H9 (cell line): ENCODE data around the gene BBS1. TPM values are rescaled to one million over a fixed set of nuclear protein-coding genes. Genes with fewer than 3 reads are reported as not detected.

Experiments used
- DNase-seq: peaks from one replicate; pipeline ENCODE4 v3.0.0-alpha.2; 2017
- H2AFZ ChIP-seq: one replicate; pipeline ENCODE4 v1.6.1; 2013; ENCODE audit warnings: mild to moderate bottlenecking, low read length, control low read depth, moderate library complexity
- H2AK5ac ChIP-seq: 2 replicates; pipeline ENCODE4 v1.6.1; 2013; ENCODE audit warnings: low read length, control low read depth, mixed read lengths; ENCODE audit not compliant: insufficient read length
- H2BK120ac ChIP-seq: one replicate; pipeline ENCODE4 v1.6.1; 2013; ENCODE audit warnings: low read depth, mild to moderate bottlenecking, low read length, control low read depth, inconsistent platforms; ENCODE audit not compliant: poor library complexity, severe bottlenecking
- H2BK12ac ChIP-seq: 2 replicates; pipeline ENCODE4 v1.6.1; 2013; ENCODE audit warnings: low read length, control low read depth, mixed read lengths, low read depth; ENCODE audit not compliant: insufficient read length
- H2BK15ac ChIP-seq: 2 replicates; pipeline ENCODE4 v1.6.1; 2013; ENCODE audit warnings: low read depth, low read length, control low read depth
- H2BK20ac ChIP-seq: one replicate; pipeline ENCODE4 v1.6.1; 2013; ENCODE audit warnings: low read depth, mild to moderate bottlenecking, low read length, control low read depth, inconsistent platforms; ENCODE audit not compliant: poor library complexity, severe bottlenecking
- H2BK5ac ChIP-seq: 2 replicates; pipeline ENCODE4 v1.6.1; 2013; ENCODE audit warnings: low read length, control low read depth, mixed read lengths; ENCODE audit not compliant: insufficient read length
- H3K14ac ChIP-seq: 2 replicates; pipeline ENCODE4 v1.6.1; 2013; ENCODE audit warnings: low read length, control low read depth; ENCODE audit not compliant: insufficient read depth
- H3K18ac ChIP-seq: 2 replicates; pipeline ENCODE4 v1.6.1; 2013; ENCODE audit warnings: low read depth, mild to moderate bottlenecking, mixed read lengths, low read length, control low read depth; ENCODE audit not compliant: insufficient read length
- H3K23ac ChIP-seq: 2 replicates; pipeline ENCODE4 v1.6.1; 2013; ENCODE audit warnings: low read length, control low read depth, mixed read lengths, low read depth; ENCODE audit not compliant: insufficient read length
- H3K23me2 ChIP-seq: 2 replicates; pipeline ENCODE4 v1.6.1; 2013; ENCODE audit warnings: low read depth, mild to moderate bottlenecking, mixed read lengths, low read length, control low read depth; ENCODE audit not compliant: insufficient read length, poor library complexity, severe bottlenecking
- H3K27ac ChIP-seq: 2 replicates; pipeline ENCODE4 v1.5.1; 2013; ENCODE audit warnings: low read length, control low read depth, mixed read lengths, low read depth; ENCODE audit not compliant: insufficient read length
- H3K27me3 ChIP-seq: 2 replicates; pipeline ENCODE4 v1.6.1; 2013; ENCODE audit warnings: low read length, control low read depth, inconsistent platforms; ENCODE audit not compliant: insufficient read depth
- H3K4ac ChIP-seq: 2 replicates; pipeline ENCODE4 v1.6.1; 2013; ENCODE audit warnings: low read depth, mild to moderate bottlenecking, control low read depth, inconsistent platforms, low read length, moderate library complexity
- H3K4me1 ChIP-seq: 2 replicates; pipeline ENCODE4 v1.6.1; 2013; ENCODE audit warnings: low read length, control low read depth, inconsistent platforms; ENCODE audit not compliant: insufficient read depth
- H3K4me2 ChIP-seq: 2 replicates; pipeline ENCODE4 v1.6.1; 2013; ENCODE audit warnings: low read length, control low read depth, mixed read lengths; ENCODE audit not compliant: insufficient read length, insufficient read depth
- H3K56ac ChIP-seq: 2 replicates; pipeline ENCODE4 v1.6.1; 2013; ENCODE audit warnings: low read depth, mild to moderate bottlenecking, mixed read lengths, low read length, control low read depth; ENCODE audit not compliant: insufficient read length
- H3K79me1 ChIP-seq: 2 replicates; pipeline ENCODE4 v1.6.1; 2013; ENCODE audit warnings: low read depth, mild to moderate bottlenecking, moderate library complexity, low read length, control low read depth, inconsistent platforms; ENCODE audit not compliant: insufficient read depth, poor library complexity, severe bottlenecking
- H3K79me2 ChIP-seq: 2 replicates; pipeline ENCODE4 v1.6.1; 2013; ENCODE audit warnings: low read length, control low read depth, inconsistent platforms; ENCODE audit not compliant: insufficient read depth
- H3K9ac ChIP-seq: 2 replicates; pipeline ENCODE4 v1.6.1; 2013; ENCODE audit warnings: low read length, control low read depth, mixed read lengths; ENCODE audit not compliant: insufficient read length; ENCODE audit errors: extremely low read depth
- H3K9me3 ChIP-seq: one replicate; pipeline ENCODE4 v1.6.1; 2013; ENCODE audit warnings: low read depth, low read length, inconsistent platforms; ENCODE audit not compliant: control insufficient read depth
- H3T11ph ChIP-seq: one replicate; pipeline ENCODE4 v1.6.1; 2013; ENCODE audit warnings: mild to moderate bottlenecking, low read length, control low read depth, inconsistent platforms
- H4K20me1 ChIP-seq: one replicate; pipeline ENCODE4 v1.6.1; 2013; ENCODE audit not compliant: control insufficient read depth, insufficient read length, insufficient read depth
- H4K5ac ChIP-seq: 2 replicates; pipeline ENCODE4 v1.6.1; 2013; ENCODE audit warnings: low read depth, mild to moderate bottlenecking, mixed read lengths, low read length, control low read depth; ENCODE audit not compliant: insufficient read length
- H4K8ac ChIP-seq: replicated peaks from 2 replicates; pipeline ENCODE4 v1.6.1; 2013; ENCODE audit warnings: low read length, control low read depth, mixed read lengths, low read depth; ENCODE audit not compliant: insufficient read length
- H4K91ac ChIP-seq: 2 replicates; pipeline ENCODE4 v1.6.1; 2013; ENCODE audit warnings: low read depth, mild to moderate bottlenecking, moderate library complexity, mixed read lengths, low read length, control low read depth; ENCODE audit not compliant: insufficient read length
- H3K27ac Mint-ChIP-seq, 3 experiments: 2 replicates in 2 of 3; 3 replicates in 1 of 3; pipeline ENCODE4 v1.8.0; 2020 to 2021; ENCODE audit warnings: mixed read lengths in 3 of 3, mild to moderate bottlenecking in 1 of 3, moderate library complexity in 1 of 3
- H3K27me3 Mint-ChIP-seq: 2 replicates; pipeline ENCODE4 v1.8.0; 2021; ENCODE audit warnings: low read depth, mild to moderate bottlenecking, moderate library complexity, mixed read lengths
- H3K36me3 Mint-ChIP-seq, 3 experiments: 2 replicates in 2 of 3; 3 replicates in 1 of 3; pipeline ENCODE4 v1.8.0; 2020 to 2021; ENCODE audit warnings: low read depth in 3 of 3, mixed read lengths in 3 of 3; ENCODE audit not compliant: insufficient read depth in 1 of 3
- H3K4me1 Mint-ChIP-seq, 2 experiments: 2 replicates each; pipeline ENCODE4 v1.8.0; 2020; ENCODE audit warnings: mixed read lengths in 2 of 2
- H3K4me3 Mint-ChIP-seq, 2 experiments: 2 replicates in 1 of 2; 3 replicates in 1 of 2; pipeline ENCODE4 v1.8.0; 2020 to 2021; ENCODE audit warnings: mild to moderate bottlenecking in 2 of 2, mixed read lengths in 2 of 2, moderate library complexity in 1 of 2
- H3K9me3 Mint-ChIP-seq, 2 experiments: 2 replicates in 1 of 2; 3 replicates in 1 of 2; pipeline ENCODE4 v1.8.0; 2020; ENCODE audit warnings: mild to moderate bottlenecking in 2 of 2, mixed read lengths in 2 of 2, moderate library complexity in 1 of 2
- WGBS: extraction: QIAGEN DNeasy Blood & Tissue Kit; methylation state at CpG from one replicate; pipeline ENCODE4 v1.1.7; 2013; ENCODE audit warnings: missing lambda C conversion rate, low lambda C conversion rate, mixed read lengths; ENCODE audit not compliant: insufficient read length; ENCODE audit errors: extremely low coverage; 5-methylcytosine and 5-hydroxymethylcytosine counted together
- total RNA-seq: library from RNA; stranded (reverse); gene quantifications from 2 replicates; pipeline ENCODE4 v1.2.1, GENCODE V29; 2021
- TF ChIP-seq, protein P1 (sequence below): fragments of 200-600 bp; sonication (generic); conservative IDR thresholded peaks from 3 replicates; pipeline ENCODE4 v1.8.0; 2021; ENCODE audit warnings: antibody characterized with exemption, mild to moderate bottlenecking

BBS1 gene
- total RNA-seq, 1 experiment from 2014 or later = 27.2 TPM

- Histone ChIP-seq H3K18ac (no peak overlapping the region), H2BK15ac (no peak overlapping the region), H2AFZ (no peak overlapping the region), H3T11ph (no peak overlapping the region), H3K23ac (no peak overlapping the region), H2BK12ac (no peak overlapping the region), H3K27ac (no peak overlapping the region), H2AK5ac (no peak overlapping the region), H2BK20ac (no peak overlapping the region), H4K8ac (no peak overlapping the region), H3K9me3 (no peaks in the 10 kb centered on the region), H3K4me2 (no peak overlapping the region), H4K5ac (no peak overlapping the region), H3K9ac (no peak overlapping the region), H3K79me2 (no peaks in the 10 kb centered on the region), H3K56ac (no peak overlapping the region), H2BK5ac (no peak overlapping the region), H2BK120ac (no peak overlapping the region), H3K23me2 (no peaks in the 10 kb centered on the region), H4K91ac (no peak overlapping the region), H3K27me3 (no peaks in the 10 kb centered on the region), H3K4me1 (no peaks in the 10 kb centered on the region), H3K14ac (no peak overlapping the region), H3K4ac (no peak overlapping the region), H4K20me1 (no peaks in the 10 kb centered on the region), H3K79me1 (no peaks in the 10 kb centered on the region)
- DNase-seq = no peak
- Mint-ChIP-seq H3K27ac (no peak overlapping the region; a peak in 1 of 7 replicates), H3K4me3 (no peak overlapping the region), H3K27me3 (no peaks in the 10 kb centered on the region), H3K36me3 (peaks cover 7 to 40% (median 37%) of the 10 kb centered on the region in 3 experiments; a peak in 5 of 7 replicates), H3K4me1 (peaks cover 4 to 5% of the 10 kb centered on the region in 2 experiments), H3K9me3 (no peaks in the 10 kb centered on the region)
- TF ChIP-seq, protein P1, sequence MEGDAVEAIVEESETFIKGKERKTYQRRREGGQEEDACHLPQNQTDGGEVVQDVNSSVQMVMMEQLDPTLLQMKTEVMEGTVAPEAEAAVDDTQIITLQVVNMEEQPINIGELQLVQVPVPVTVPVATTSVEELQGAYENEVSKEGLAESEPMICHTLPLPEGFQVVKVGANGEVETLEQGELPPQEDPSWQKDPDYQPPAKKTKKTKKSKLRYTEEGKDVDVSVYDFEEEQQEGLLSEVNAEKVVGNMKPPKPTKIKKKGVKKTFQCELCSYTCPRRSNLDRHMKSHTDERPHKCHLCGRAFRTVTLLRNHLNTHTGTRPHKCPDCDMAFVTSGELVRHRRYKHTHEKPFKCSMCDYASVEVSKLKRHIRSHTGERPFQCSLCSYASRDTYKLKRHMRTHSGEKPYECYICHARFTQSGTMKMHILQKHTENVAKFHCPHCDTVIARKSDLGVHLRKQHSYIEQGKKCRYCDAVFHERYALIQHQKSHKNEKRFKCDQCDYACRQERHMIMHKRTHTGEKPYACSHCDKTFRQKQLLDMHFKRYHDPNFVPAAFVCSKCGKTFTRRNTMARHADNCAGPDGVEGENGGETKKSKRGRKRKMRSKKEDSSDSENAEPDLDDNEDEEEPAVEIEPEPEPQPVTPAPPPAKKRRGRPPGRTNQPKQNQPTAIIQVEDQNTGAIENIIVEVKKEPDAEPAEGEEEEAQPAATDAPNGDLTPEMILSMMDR = no peak
- WGBS = no CpG with 5 or more reads among the region's 10 CpGs
Measured at GRCh38 chr11:66524304-66525040, 14.0 kb downstream of the BBS1 start.
